IMR-90 (cell line): Measurements from ENCODE around the gene CNBD2. TPM values are rescaled to one million over a fixed set of nuclear protein-coding genes. Genes with fewer than 3 reads are reported as not detected.

Experiments used
- ATAC-seq: fragments of 200-7000 bp; cut with Tn5 transposase; 2 replicates; pipeline ENCODE4 v1.9.1; 2020; ENCODE audit warnings: low read depth, mild to moderate bottlenecking, moderate library complexity
- BruUV-seq: library from RNA; stranded (reverse); fragments of 400-500 nt; replicated peaks from 2 replicates; lab custom pipeline; 2021; lab: Mats Ljungman, UMichigan
- CTCF ChIA-PET: fragments of 300-600 bp; formaldehyde crosslinking; extraction: SDS; loops from one replicate; lab custom pipeline; 2021; ENCODE audit warnings: antibody characterized with exemption; lab: Yijun Ruan, JAX
- POLR2A ChIA-PET: fragments of 300-600 bp; sonication (Branson Sonifier 250); formaldehyde crosslinking; loops from one replicate; lab custom pipeline; 2022; ENCODE audit warnings: antibody characterized with exemption; ENCODE audit not compliant: unreplicated experiment; lab: Charles Lee
- DNase-seq: peaks from one replicate; pipeline ENCODE4 v3.0.0; 2013
- H2AFZ ChIP-seq: replicated peaks from 2 replicates; pipeline ENCODE3; 2013; ENCODE audit warnings: low read length, mild to moderate bottlenecking; ENCODE audit not compliant: poor library complexity
- H2AK5ac ChIP-seq: 2 replicates; pipeline ENCODE4 v1.6.1; 2013; ENCODE audit warnings: low read depth, low read length, inconsistent platforms
- H2AK9ac ChIP-seq: replicated peaks from 2 replicates; pipeline ENCODE3; 2013; ENCODE audit warnings: mild to moderate bottlenecking, low read depth, low read length, moderate library complexity; ENCODE audit not compliant: poor library complexity
- H2BK120ac ChIP-seq: 2 replicates; pipeline ENCODE4 v1.6.1; 2013; ENCODE audit warnings: low read depth, low read length, inconsistent platforms
- H2BK15ac ChIP-seq: 3 replicates; pipeline ENCODE4 v1.6.1; 2013; ENCODE audit warnings: low read depth, low read length, inconsistent platforms
- H2BK20ac ChIP-seq: 2 replicates; pipeline ENCODE4 v1.6.1; 2013; ENCODE audit warnings: low read depth, mild to moderate bottlenecking, inconsistent platforms, low read length, moderate library complexity
- H2BK5ac ChIP-seq: 2 replicates; pipeline ENCODE4 v1.6.1; 2013; ENCODE audit warnings: mild to moderate bottlenecking, low read depth, low read length, inconsistent platforms; ENCODE audit not compliant: poor library complexity, severe bottlenecking
- H3K14ac ChIP-seq: replicated peaks from 2 replicates; pipeline ENCODE4 v1.6.1; 2013; ENCODE audit warnings: low read depth, low read length, inconsistent platforms
- H3K18ac ChIP-seq: 2 replicates; pipeline ENCODE4 v1.6.1; 2013; ENCODE audit warnings: low read depth, low read length, control low read depth
- H3K23ac ChIP-seq: 2 replicates; pipeline ENCODE4 v1.6.1; 2013; ENCODE audit warnings: low read depth, low read length, inconsistent platforms
- H3K27ac ChIP-seq: 2 replicates; pipeline ENCODE4 v1.5.1; 2013; ENCODE audit warnings: mild to moderate bottlenecking, control low read depth, low read length; ENCODE audit not compliant: insufficient read depth
- H3K27me3 ChIP-seq: 2 replicates; pipeline ENCODE4 v1.6.1; 2013; ENCODE audit warnings: low read length; ENCODE audit not compliant: control insufficient read depth, insufficient read depth
- H3K36me3 ChIP-seq: 2 replicates; pipeline ENCODE4 v1.6.1; 2013; ENCODE audit warnings: low read length, mixed read lengths; ENCODE audit not compliant: control insufficient read depth, insufficient read depth
- H3K4ac ChIP-seq: 2 replicates; pipeline ENCODE4 v1.6.1; 2013; ENCODE audit warnings: low read depth, low read length, inconsistent platforms
- H3K4me1 ChIP-seq: 2 replicates; pipeline ENCODE4 v1.6.1; 2013; ENCODE audit warnings: low read length, mixed read lengths; ENCODE audit not compliant: control insufficient read depth, insufficient read depth
- H3K4me2 ChIP-seq: 2 replicates; pipeline ENCODE4 v1.6.1; 2013; ENCODE audit warnings: low read depth, mild to moderate bottlenecking, control low read depth, low read length, moderate library complexity
- H3K4me3 ChIP-seq: 2 replicates; pipeline ENCODE4 v1.5.1; 2013; ENCODE audit warnings: low read depth, mild to moderate bottlenecking, control low read depth, low read length, moderate library complexity; ENCODE audit not compliant: insufficient read depth
- H3K56ac ChIP-seq: 2 replicates; pipeline ENCODE4 v1.6.1; 2013; ENCODE audit warnings: low read length, inconsistent platforms; ENCODE audit not compliant: insufficient read depth; ENCODE audit errors: extremely low read depth
- H3K79me1 ChIP-seq, 2 experiments: 2 replicates each; pipeline ENCODE4 v1.6.1; 2013; ENCODE audit warnings: low read length in 2 of 2, inconsistent platforms in 1 of 2, low read depth in 1 of 2
- H3K9ac ChIP-seq: 2 replicates; pipeline ENCODE4 v1.6.1; 2013; ENCODE audit warnings: low read depth, low read length, control low read depth
- H3K9me1 ChIP-seq: 2 replicates; pipeline ENCODE4 v1.6.1; 2013; ENCODE audit warnings: low read length, inconsistent platforms; ENCODE audit not compliant: insufficient read depth
- H3K9me3 ChIP-seq: 2 replicates; pipeline ENCODE4 v1.6.1; 2013; ENCODE audit warnings: low read length; ENCODE audit not compliant: control insufficient read depth, insufficient read depth
- H4K20me1 ChIP-seq: 2 replicates; pipeline ENCODE4 v1.6.1; 2013; ENCODE audit warnings: low read length, inconsistent platforms; ENCODE audit not compliant: insufficient read depth
- H4K5ac ChIP-seq: 2 replicates; pipeline ENCODE4 v1.6.1; 2013; ENCODE audit warnings: mild to moderate bottlenecking, low read depth, low read length, control low read depth
- H4K8ac ChIP-seq, 2 experiments: 2 replicates each; pipeline ENCODE4 v1.6.1; 2013; ENCODE audit warnings: low read depth in 2 of 2, low read length in 2 of 2, control low read depth in 1 of 2, inconsistent platforms in 1 of 2
- H4K91ac ChIP-seq: 2 replicates; pipeline ENCODE4 v1.6.1; 2013; ENCODE audit warnings: low read depth, low read length, inconsistent platforms; ENCODE audit not compliant: insufficient read depth
- CTCF ChIP-seq: conservative IDR thresholded peaks from 2 replicates; pipeline ENCODE4 v1.5.1; 2012; ENCODE audit warnings: mild to moderate bottlenecking, low read depth, low read length, improper control_type of control experiment
- FOS ChIP-seq: fragments of 150-350 bp; IDR thresholded peaks from 2 replicates; pipeline ENCODE4 v1.6.1; 2016; ENCODE audit warnings: low read depth, low read length
- NFE2L2 ChIP-seq: fragments of 150-350 bp; IDR thresholded peaks from 2 replicates; pipeline ENCODE4 v1.6.1; 2016; ENCODE audit warnings: low read depth, mild to moderate bottlenecking, low read length
- RAD21 ChIP-seq: IDR thresholded peaks from 2 replicates; pipeline ENCODE4 v1.6.1; 2012; ENCODE audit warnings: low read length, improper control_type of control experiment
- SMC3 ChIP-seq: fragments of 150-350 bp; IDR thresholded peaks from 2 replicates; pipeline ENCODE4 v1.6.1; 2016; ENCODE audit warnings: low read depth, mild to moderate bottlenecking, antibody characterized with exemption, low read length, moderate library complexity
- WGBS, 2 experiments: methylation state at CpG; one replicate each; pipeline versions ENCODE4 v1.1.5 to v1.1.7; 2013; ENCODE audit warnings: missing lambda C conversion rate in 2 of 2; ENCODE audit not compliant: insufficient read length in 1 of 2; ENCODE audit errors: extremely low coverage in 2 of 2; 5-methylcytosine and 5-hydroxymethylcytosine counted together
- dilution Hi-C: fragments of 300-500 bp; cut with HindIII; formaldehyde crosslinking; loops from one replicate; pipeline ENCODE4 v1.14.3; 2018; ENCODE audit warnings: low sequenced_read_pairs; ENCODE audit not compliant: unreplicated experiment
- in situ Hi-C: fragments of 300-500 bp; cut with MboI; formaldehyde crosslinking; loops from 3 replicates; pipeline ENCODE4 v1.14.3; 2019; ENCODE audit warnings: low sequenced_read_pairs, inconsistent platforms, mixed read lengths
- intact Hi-C: fragments of 100-400 bp; cut with micrococcal nuclease; formaldehyde crosslinking; loops from 2 replicates; pipeline ENCODE4 v1.10.0; 2022
- polyA plus RNA-seq, 3 experiments: library from polyadenylated mRNA; depleted of rRNA; stranded (reverse); fragments of >200 nt; gene quantifications; 2 replicates each; pipeline ENCODE4 v1.2.3, GENCODE V29; 2012; ENCODE audit warnings: low replicate concordance in 1 of 3
- total RNA-seq: library from RNA; depleted of rRNA; stranded (reverse); fragments of >200 nt; gene quantifications from 2 replicates; pipeline ENCODE4 v1.2.3, GENCODE V29; 2012

Gene CNBD2
- total and polyA plus RNA-seq, 2 of the 4 experiments (the other 2 are of a cell fraction) = 0.90 to 1.7 TPM

- POLR2A ChIA-PET = interaction anchor here (0.5 kb wide), 1 partner anchor 52 kb away, joined by 15 read pairs; no protein-coding TSS in a partner anchor
- BruUV-seq = no TSS peak
- dilution Hi-C loops = no loop called here
Observed at GRCh38 chr20:35991142-35991771, 22.9 kb downstream of the CNBD2 start.

More at GRCh38 chr20:35991142-35991771, 22.9 kb downstream of the CNBD2 start:
- CTCF ChIA-PET = interaction anchor here (0.5 to 7.4 kb wide), 10 partner anchors 11 to 211 kb away, joined by 3 to 90 read pairs (median 3); partner anchors contain the start of gene SCAND1
- H4K8ac ChIP-seq = no peak overlapping the region
- H4K20me1 ChIP-seq = no peaks in the 10 kb centered on the region
- in situ Hi-C loops (loop anchor here (25.0 kb wide), 1 partner anchor 446 kb away; no protein-coding TSS in a partner anchor), intact Hi-C loops (loop anchor here (5.0 kb wide), 1 partner anchor 61 kb away; no protein-coding TSS in a partner anchor)
- no peak overlapping the region for H2BK5ac ChIP-seq
- DNase-seq (peak; percentile 34), ATAC-seq (peak; percentile 49; the same call in 1 of the 2 replicates)
- TF ChIP-seq SMC3 = peak; percentile 21; the same call in 1 of the 2 replicates
- TF ChIP-seq CTCF = peak; percentile 52
- 0 out of 2 replicates have a peak, but pooled peaks have one; percentile 22 for TF ChIP-seq RAD21
- no peak for TF ChIP-seq FOS
- TF ChIP-seq NFE2L2 = no peak
- WGBS, 2 experiments = no CpG with 5 or more reads among the region's 3 CpGs
- H3K56ac ChIP-seq = no peak overlapping the region
- no peak overlapping the region for H3K4me2 ChIP-seq
- no peaks in the 10 kb centered on the region for H3K79me1 ChIP-seq
- no peak overlapping the region for H2AK9ac ChIP-seq
- H2BK15ac ChIP-seq = no peak overlapping the region
- H3K27me3 ChIP-seq = peaks cover 14% of the 10 kb centered on the region
- no peaks in the 10 kb centered on the region for H3K4me1 ChIP-seq
- no peak overlapping the region for H2AK5ac ChIP-seq
- H3K27ac ChIP-seq = no peak overlapping the region
- no peak overlapping the region for H3K4me3 ChIP-seq
- H3K36me3 ChIP-seq = no peaks in the 10 kb centered on the region
- no peak overlapping the region for H3K23ac ChIP-seq
- H4K5ac ChIP-seq = no peak overlapping the region
- no peak overlapping the region for H4K91ac ChIP-seq
- H3K9me3 ChIP-seq = no peaks in the 10 kb centered on the region
- H3K9me1 ChIP-seq = no peaks in the 10 kb centered on the region
- no peak overlapping the region for H2BK120ac ChIP-seq
- H3K18ac ChIP-seq = no peak overlapping the region
- H2BK20ac ChIP-seq = no peak overlapping the region
- H3K9ac ChIP-seq = no peak overlapping the region
- H2AFZ ChIP-seq = no peak overlapping the region
- no peak overlapping the region for H3K14ac ChIP-seq
- no peak overlapping the region for H3K4ac ChIP-seq
